K562 (cell line): ENCODE results near the gene ELP5. TPM values are rescaled to one million over a fixed set of nuclear protein-coding genes. Genes with fewer than 3 reads are reported as not detected.

Experiments used
- ADNP ChIP-seq: fragments of 200-800 bp; sonication (Bioruptor generic); IDR thresholded peaks from 2 replicates; pipeline ENCODE4 v1.6.1; 2016; ENCODE audit warnings: missing genetic modification characterization, missing compliant biosample characterization
- ARID1B ChIP-seq: fragments of 450-650 bp; IDR thresholded peaks from 2 replicates; pipeline ENCODE4 v1.6.1; 2016; ENCODE audit warnings: antibody characterized with exemption, mild to moderate bottlenecking, inconsistent platforms
- ARID4B ChIP-seq: sonication (generic); formaldehyde crosslinking; IDR thresholded peaks from 2 replicates; pipeline ENCODE4 v1.8.0; 2022; ENCODE audit warnings: mild to moderate bottlenecking, missing genetic modification reagents
- CCAR2 ChIP-seq: fragments of 200-400 bp; formaldehyde crosslinking; IDR thresholded peaks from 2 replicates; pipeline ENCODE4 v1.6.1; 2017; ENCODE audit warnings: mild to moderate bottlenecking, low read depth, low read length
- E2F1 ChIP-seq: sonication (generic); formaldehyde crosslinking; IDR thresholded peaks from 2 replicates; pipeline ENCODE4 v1.8.1; 2023; ENCODE audit warnings: mild to moderate bottlenecking, missing genetic modification reagents, moderate library complexity
- FOSL1 ChIP-seq: fragments of 200-800 bp; sonication (Bioruptor generic); conservative IDR thresholded peaks from 2 replicates; pipeline ENCODE4 v1.6.1; 2016; ENCODE audit warnings: missing genetic modification characterization, missing compliant biosample characterization
- FOXA1 ChIP-seq: fragments of 450-650 bp; IDR thresholded peaks from 2 replicates; pipeline ENCODE4 v1.6.1; 2016; ENCODE audit warnings: mild to moderate bottlenecking, borderline replicate concordance
- GABPA ChIP-seq: fragments of 200-800 bp; sonication (Bioruptor generic); conservative IDR thresholded peaks from 2 replicates; pipeline ENCODE4 v1.6.1; 2016; ENCODE audit warnings: low read depth, missing genetic modification characterization, missing compliant biosample characterization
- GATAD2A ChIP-seq: fragments of 450-650 bp; IDR thresholded peaks from 2 replicates; pipeline ENCODE4 v1.6.1; 2017
- HDAC3 ChIP-seq: fragments of 450-650 bp; IDR thresholded peaks from 2 replicates; pipeline ENCODE4 v1.6.1; 2018; ENCODE audit warnings: borderline replicate concordance, mild to moderate bottlenecking, moderate library complexity; ENCODE audit not compliant: partially characterized antibody
- HIVEP1 ChIP-seq: fragments of 250-450 bp; sonication (Bioruptor Pico); IDR thresholded peaks from 2 replicates; pipeline ENCODE4 v1.4.0; 2020; ENCODE audit warnings: mild to moderate bottlenecking
- HMGN3 ChIP-seq: IDR thresholded peaks from 2 replicates; pipeline ENCODE4 v1.6.1; 2011; ENCODE audit warnings: borderline replicate concordance, low read depth, mild to moderate bottlenecking, mixed read lengths, low read length; ENCODE audit not compliant: insufficient read length; ENCODE audit errors: extremely low read depth
- IRF9 ChIP-seq: fragments of 450-650 bp; IDR thresholded peaks from 2 replicates; pipeline ENCODE4 v1.6.1; 2016; ENCODE audit warnings: missing biosample characterization, missing genetic modification characterization
- KDM2B ChIP-seq: fragments of 250-450 bp; sonication (Bioruptor Pico); IDR thresholded peaks from 2 replicates; pipeline ENCODE4 v1.8.0; 2021; ENCODE audit warnings: mild to moderate bottlenecking, moderate library complexity
- KLF10 ChIP-seq: fragments of 250-450 bp; sonication (Bioruptor Pico); IDR thresholded peaks from 2 replicates; pipeline ENCODE4 v1.6.1; 2021; ENCODE audit warnings: matching md5 sums
- NBN ChIP-seq: fragments of 450-650 bp; IDR thresholded peaks from 2 replicates; pipeline ENCODE4 v1.6.1; 2016; ENCODE audit warnings: low read depth, mild to moderate bottlenecking
- NRF1 ChIP-seq, 2 experiments: fragments of 450-650 bp; IDR thresholded peaks in 1 of 2; conservative IDR thresholded peaks in 1 of 2; 2 replicates each; pipeline ENCODE4 v1.6.1; 2014; ENCODE audit warnings: mild to moderate bottlenecking in 2 of 2
- SMAD3 ChIP-seq: fragments of 450-650 bp; formaldehyde crosslinking; conservative IDR thresholded peaks from 2 replicates; pipeline ENCODE4 v1.4.0; 2020; ENCODE audit warnings: mild to moderate bottlenecking
- SMARCA4 ChIP-seq: fragments of 450-650 bp; IDR thresholded peaks from 2 replicates; pipeline ENCODE4 v1.6.1; 2016
- SNIP1 ChIP-seq: fragments of 450-650 bp; IDR thresholded peaks from 2 replicates; pipeline ENCODE4 v1.7.1; 2017; ENCODE audit warnings: low read depth, mild to moderate bottlenecking
- ZNF121 ChIP-seq: sonication (generic); formaldehyde crosslinking; conservative IDR thresholded peaks from 2 replicates; pipeline ENCODE4 v1.8.0; 2022; ENCODE audit warnings: missing genetic modification reagents
- ZNF140 ChIP-seq: fragments of 250-450 bp; sonication (Bioruptor Pico); IDR thresholded peaks from 2 replicates; pipeline ENCODE4 v1.8.0; 2021; ENCODE audit warnings: moderate library complexity, mild to moderate bottlenecking, inconsistent platforms
- ZNF197 ChIP-seq: fragments of 200-800 bp; sonication (Bioruptor generic); IDR thresholded peaks from 2 replicates; pipeline ENCODE4 v1.6.1; 2016; ENCODE audit warnings: low read depth, missing genetic modification characterization, missing compliant biosample characterization
- polyA plus RNA-seq, 8 experiments: library from polyadenylated mRNA; depleted of rRNA in 4 of 8; stranded (reverse) in 5 of 8; unstranded in 3 of 8; fragments of >200 nt; fragmentation: Nextera tagmentation in 2 of 8; fragmentation: Illumina TruSeq in 1 of 8; extraction: Ambion mirVana in 2 of 8; extraction: Trizol in 1 of 8; gene quantifications; 2 replicates each; pipeline versions ENCODE4 v1.2.1 to v1.2.3, GENCODE V29; 2011 to 2014; ENCODE audit warnings: inconsistent platforms in 1 of 8, missing spikeins in 1 of 8
- total RNA-seq, 7 experiments: library from RNA; depleted of rRNA in 6 of 7; stranded (reverse); fragments of >200 nt in 6 of 7; fragmentation: Illumina TruSeq in 2 of 7; extraction: Trizol in 2 of 7; gene quantifications; 2 replicates each; pipeline versions ENCODE4 v1.2.1 to v1.2.3, GENCODE V29; 2011 to 2021; ENCODE audit warnings: low replicate concordance in 1 of 7

The ELP5 gene
- total and polyA plus RNA-seq, 9 of the 15 experiments (the other 6 are each of a cell fraction or from before 2014, with no cell fraction given): 25.7 to 77.9 (median 52.9) TPM

DNA sequence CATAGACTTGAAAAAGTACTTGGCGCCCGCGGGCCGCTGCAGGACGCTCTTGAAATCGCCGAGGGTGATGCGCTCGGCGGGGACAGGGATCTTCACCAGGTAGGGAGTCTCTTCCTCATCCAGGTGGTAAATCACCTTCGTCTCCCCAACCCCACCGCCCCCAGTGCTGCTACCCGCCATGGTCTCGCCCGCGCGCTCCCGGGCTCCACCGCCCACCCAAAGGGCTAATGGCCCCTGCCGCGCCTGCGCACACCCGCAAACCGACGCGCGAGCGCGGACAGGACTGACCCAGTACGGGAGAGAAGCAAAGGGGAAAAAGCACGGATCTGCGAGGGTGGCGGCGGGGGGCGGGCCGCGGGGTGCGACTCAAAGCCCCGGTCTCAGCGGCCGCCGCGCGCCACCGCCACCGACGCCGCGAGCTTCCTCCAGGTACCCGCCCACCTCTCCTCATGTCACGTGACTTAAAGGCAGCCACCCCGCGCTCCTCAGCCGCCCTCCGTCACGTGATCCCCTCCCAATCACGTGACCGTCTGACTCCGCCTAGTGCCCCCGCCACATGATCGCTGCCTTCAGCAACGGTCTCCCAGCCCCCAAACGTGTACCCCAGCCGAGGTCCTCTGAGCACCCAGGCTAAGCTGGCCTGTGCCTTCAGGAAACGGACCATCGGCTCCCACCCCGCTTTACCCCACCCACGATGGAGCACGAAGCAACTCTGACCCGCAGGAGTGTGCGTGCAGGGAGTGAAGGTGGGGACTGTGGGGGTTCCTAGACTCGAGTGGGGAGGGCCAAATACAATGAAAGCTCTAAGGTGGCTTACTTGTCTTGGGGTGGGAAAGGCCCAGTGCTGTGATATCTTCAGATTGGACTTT lies 17.7 kb upstream of the ELP5 start, which contains the start of gene DVL2 (continued):
- no peak for TF ChIP-seq FOSL1 (tag)
- peak; percentile 74; the same call in 1 of the 2 replicates for TF ChIP-seq HIVEP1 (CRISPR knock-in tag)
- no peak for TF ChIP-seq FOXA1
- TF ChIP-seq ZNF197 (CRISPR knock-in tag): 0 out of 2 replicates have a peak, but pooled peaks have one; percentile 51
- no peak for TF ChIP-seq GATAD2A
- TF ChIP-seq HMGN3: no peak
- TF ChIP-seq GABPA (tag): no peak; the same call in 1 of the 2 replicates
- TF ChIP-seq CCAR2: no peak
- peak; percentile 75; the same call in 1 of the 2 replicates for TF ChIP-seq KLF10
- TF ChIP-seq SMARCA4: no peak
- TF ChIP-seq SMAD3: 0 out of 2 replicates have a peak, but pooled peaks have one; percentile 16
- TF ChIP-seq HDAC3: no peak
- no peak for TF ChIP-seq E2F1 (CRISPR knock-in tag)
- TF ChIP-seq ZNF121 (CRISPR knock-in tag): no peak
- no peak for TF ChIP-seq ZNF140 (CRISPR knock-in tag)
- no peak for TF ChIP-seq ARID1B
- no peak for TF ChIP-seq ADNP
- TF ChIP-seq SNIP1: no peak
- TF ChIP-seq NRF1 (conservative IDR thresholded peaks at IDR 0.05 in 1 of 2, IDR thresholded peaks at IDR 0.05 in 1 of 2): peak; percentile 89 to 90
- no peak for TF ChIP-seq IRF9 (tag)
- no peak for TF ChIP-seq KDM2B (CRISPR knock-in tag)
- TF ChIP-seq ARID4B (CRISPR knock-in tag): peak; percentile 89
- TF ChIP-seq NBN: no peak
